T-helper 1 cell (primary cell): ENCODE data around the gene BDKRB1.
"Not testable (repeated sequence)": the region's sequence is repeated elsewhere in the genome, so short reads cannot be mapped to it uniquely, and the experiment has no call there.

Experiments used
- DNase-seq, 5 donors: peaks; one replicate each; pipeline ENCODE4 v3.0.0-alpha.2; 2012 to 2020

BDKRB1 gene

DNA sequence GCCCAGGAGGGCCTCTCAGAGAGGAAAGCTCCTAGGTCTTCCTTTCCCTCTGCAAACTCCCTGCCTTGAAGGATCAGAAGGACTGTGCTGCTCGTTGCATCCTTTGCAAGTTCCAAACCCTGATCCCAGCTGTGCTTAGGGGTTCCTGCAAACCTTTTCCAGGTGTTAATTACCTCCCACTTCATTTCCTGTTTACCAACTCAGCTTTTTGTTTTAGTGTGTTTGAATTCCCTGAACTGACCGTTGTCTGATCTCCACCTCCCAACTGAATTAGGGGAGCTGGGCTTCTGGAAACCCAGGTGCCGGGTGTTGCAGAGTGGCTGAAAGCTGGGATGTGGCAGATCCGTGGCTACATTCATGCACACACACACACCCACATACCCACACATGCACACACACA is 20.6 kb upstream of the BDKRB1 start:
- no peak for DNase-seq

DNA sequence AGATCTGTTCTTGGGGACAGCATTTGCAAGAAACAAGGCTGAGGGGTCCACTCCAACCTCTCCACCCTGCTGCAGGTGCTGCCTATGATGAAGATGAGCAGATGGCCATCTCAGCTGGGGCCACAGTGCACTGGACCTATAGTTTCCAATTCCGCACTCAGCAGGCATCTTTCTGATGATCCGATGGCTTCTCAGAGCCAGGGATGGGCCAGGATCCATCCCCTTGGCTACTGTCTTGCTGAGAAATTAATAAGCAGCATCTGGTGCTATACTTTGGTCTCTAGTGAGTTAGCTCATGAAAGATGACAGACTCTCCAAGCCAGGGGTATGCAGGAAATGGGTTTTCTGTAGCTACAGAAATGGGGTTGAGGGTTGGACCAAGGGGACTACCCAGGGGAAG is 18.4 kb upstream of the BDKRB1 start:
- no peak for DNase-seq

DNA sequence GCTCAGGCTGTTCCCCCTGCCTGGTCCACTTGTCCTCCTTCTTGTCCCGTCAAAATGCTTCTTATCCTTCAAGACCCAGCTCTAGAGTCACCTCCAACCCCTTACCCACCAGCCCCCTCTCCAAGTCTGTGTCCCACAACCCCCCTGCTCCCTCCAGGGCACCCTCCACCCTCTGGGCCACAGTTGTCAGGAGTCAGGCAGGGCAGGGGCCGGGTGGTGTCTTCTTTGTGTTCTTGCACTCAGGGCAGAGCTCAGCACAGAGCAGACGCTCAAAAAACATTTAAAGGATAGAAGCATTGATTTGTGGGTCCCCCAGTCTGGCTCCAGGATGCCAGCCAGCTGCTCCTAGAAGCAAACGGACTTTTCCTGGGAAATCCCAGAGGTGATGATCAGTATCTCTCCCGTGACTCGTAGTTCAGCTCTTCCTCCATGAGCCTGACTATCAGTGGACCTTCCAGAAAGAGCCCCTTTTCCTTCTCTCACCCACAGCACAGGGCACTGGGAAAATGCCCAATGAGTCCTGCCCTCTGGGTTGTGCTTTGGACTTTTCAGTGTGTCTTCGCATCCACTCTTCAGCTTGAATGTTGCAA is 17.2 kb upstream of the BDKRB1 start:
- DNase-seq: no peak

DNA sequence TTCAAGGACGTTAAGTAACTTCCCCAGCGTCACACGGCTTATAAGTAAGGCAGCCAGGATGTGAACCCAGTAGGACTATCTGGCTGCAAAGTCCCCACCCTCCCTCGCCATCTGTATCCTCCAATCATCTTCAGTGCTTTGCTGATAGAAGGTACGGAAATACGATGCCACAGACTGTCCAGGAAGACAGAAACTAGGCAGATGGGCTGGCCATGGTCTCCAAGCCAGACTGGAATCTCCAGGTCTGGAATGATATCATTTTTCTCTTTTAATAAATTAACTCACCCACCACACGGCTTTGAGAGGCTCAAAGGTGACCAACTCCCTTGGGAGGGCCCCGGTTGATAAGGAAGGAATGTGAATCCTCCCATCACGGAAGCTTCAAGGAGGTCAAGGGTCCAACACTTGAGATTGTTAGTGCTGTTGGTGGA is 16.3 kb upstream of the BDKRB1 start:
- no peak for DNase-seq

DNA sequence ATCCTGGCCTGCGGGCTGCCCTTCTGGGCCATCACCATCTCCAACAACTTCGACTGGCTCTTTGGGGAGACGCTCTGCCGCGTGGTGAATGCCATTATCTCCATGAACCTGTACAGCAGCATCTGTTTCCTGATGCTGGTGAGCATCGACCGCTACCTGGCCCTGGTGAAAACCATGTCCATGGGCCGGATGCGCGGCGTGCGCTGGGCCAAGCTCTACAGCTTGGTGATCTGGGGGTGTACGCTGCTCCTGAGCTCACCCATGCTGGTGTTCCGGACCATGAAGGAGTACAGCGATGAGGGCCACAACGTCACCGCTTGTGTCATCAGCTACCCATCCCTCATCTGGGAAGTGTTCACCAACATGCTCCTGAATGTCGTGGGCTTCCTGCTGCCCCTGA is 15.4 kb upstream of the BDKRB1 start:
- no peak for DNase-seq

DNA sequence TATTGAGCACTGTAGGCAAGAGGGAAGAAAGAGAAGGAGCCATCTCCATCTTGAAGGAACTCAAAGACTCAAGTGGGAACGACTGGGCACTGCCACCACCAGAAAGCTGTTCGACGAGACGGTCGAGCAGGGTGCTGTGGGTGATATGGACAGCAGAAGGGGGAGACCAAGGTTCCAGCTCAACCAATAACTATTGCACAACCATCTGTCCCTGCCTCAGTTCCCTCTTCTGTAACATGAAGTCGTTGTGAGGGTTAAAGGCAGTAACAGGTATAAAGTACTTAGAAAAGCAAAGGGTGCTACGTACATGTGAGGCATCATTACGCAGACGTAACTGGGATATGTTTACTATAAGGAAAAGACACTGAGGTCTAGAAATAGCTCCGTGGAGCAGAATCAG is 13.9 kb upstream of the BDKRB1 start:
- DNase-seq: no peak

DNA sequence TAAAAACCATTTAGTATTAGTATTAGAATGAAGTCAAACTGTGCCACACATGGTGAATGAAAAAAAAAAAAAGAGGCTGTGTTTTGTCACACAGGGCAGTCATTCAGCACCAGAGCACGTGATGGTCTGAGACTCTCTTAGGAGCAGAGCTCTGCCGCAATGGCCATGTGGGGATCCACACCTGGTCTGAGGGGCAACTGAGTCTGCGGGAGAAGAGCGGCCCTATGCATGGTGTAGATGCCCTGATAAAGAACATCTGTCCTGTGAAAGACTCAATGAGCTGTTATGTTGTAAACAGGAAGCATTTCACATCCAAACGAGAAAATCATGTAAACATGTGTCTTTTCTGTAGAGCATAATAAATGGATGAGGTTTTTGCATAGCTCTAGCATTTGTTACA is 12.2 kb upstream of the BDKRB1 start:
- no peak for DNase-seq

GRCh38 chr14:96245074-96245473 is 10.9 kb upstream of the BDKRB1 start:
- not testable (repeated sequence) for DNase-seq

DNA sequence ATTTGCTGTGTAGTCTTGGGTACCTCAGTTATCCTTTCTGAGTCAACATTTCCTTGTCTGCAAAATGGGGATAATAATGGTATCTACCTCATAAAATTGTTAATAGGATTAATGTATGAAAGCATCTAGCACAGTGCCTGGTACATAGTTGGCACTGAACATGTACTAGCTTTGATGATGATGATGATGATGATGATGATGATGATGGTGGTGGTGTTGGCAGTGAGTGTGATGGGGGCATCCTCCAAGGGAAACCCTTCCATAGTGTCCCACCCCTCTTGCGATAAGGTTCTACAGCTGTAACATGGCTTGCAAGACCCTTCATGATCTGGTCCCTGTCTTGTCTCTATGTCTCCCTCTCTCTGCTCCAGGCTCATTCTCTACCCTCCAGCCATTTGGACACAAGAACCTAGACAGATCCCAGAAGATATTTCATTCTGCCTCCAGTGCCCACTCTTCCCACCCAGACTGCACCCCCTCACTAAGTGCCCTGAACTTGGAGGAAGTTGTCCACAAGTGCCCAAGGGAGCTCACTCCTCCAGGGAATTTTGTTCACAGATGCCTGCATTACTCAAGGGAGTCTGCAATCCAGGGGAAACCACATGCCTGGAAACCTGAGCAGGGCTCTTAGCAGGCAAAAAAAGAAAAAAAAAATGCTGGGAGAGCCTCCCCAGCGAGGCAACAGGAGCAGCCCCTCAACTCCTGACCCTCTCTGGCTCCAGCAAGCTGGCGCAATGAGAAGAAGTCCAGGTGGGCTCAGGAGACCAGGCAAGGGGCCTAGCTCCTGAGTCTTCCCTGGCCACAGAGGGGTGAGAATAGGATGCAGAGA is 10.1 kb upstream of the BDKRB1 start:
- DNase-seq: no peak

DNA sequence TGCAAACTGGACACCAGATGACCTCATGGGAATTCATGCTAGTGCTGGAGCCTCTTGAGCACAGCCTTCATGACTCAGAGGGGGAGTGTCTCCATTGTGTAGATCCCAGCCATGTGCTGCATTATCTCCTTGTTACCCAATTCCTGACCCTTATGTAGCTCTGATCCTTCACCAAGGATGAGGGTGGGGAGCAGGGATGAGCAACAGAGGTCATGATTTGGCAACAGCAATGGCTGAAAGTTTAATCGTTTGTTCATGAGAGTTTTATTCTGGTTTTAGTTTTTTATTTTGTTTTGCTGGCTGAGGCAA is 9.5 kb upstream of the BDKRB1 start:
- no peak for DNase-seq

DNA sequence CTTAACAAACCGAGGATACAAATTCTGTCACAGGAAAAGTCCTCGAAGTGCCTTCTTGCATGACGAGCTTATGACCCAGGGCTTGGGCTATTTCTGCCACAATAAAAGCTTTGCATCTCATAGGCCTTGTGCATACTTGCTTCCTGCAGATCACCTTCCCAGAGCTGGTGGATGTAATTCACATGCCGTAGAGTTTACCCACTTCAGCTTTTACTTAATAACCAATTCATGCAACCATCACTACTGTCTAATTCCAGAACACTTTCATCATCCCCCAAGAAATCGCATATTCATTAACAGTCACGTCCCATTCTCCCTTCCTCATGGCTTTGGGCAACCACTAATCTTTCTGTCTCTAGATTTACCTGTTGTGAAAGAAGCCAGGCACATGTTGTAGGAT is 9.0 kb upstream of the BDKRB1 start:
- no peak for DNase-seq

- DNase-seq: no peak
These were observed 7.0 kb upstream of the BDKRB1 start for GRCh38 chr14:96249029-96249428.

GRCh38 chr14:96250485-96250884 is 5.5 kb upstream of the BDKRB1 start:
- no peak for DNase-seq

DNA sequence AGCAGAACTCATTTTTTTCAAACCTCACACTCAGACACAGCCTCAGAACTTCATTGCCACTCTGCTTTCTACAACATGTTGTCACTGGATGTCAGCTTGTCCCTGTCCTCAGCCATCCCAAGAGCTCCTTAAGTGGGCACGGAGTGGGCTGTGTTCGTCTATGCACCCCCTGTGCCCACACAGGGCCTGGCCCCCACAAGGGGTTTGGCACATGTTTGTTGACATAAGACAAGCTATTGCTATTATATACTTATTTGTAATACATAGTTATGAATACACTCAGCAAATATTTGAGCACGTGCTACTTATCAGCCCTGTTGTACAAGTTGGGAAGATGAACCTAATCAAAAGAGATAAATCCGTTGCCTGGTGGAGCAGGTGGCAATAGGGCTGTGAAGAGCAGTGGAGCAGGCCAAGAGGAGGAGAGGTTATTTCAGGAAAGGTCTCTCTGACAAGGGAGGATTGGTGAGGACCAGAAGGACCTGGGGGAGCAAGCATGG is 4.3 kb upstream of the BDKRB1 start:
- no peak for DNase-seq

GRCh38 chr14:96252323-96252998 is 3.5 kb upstream of the BDKRB1 start:
- no peak for DNase-seq

DNA sequence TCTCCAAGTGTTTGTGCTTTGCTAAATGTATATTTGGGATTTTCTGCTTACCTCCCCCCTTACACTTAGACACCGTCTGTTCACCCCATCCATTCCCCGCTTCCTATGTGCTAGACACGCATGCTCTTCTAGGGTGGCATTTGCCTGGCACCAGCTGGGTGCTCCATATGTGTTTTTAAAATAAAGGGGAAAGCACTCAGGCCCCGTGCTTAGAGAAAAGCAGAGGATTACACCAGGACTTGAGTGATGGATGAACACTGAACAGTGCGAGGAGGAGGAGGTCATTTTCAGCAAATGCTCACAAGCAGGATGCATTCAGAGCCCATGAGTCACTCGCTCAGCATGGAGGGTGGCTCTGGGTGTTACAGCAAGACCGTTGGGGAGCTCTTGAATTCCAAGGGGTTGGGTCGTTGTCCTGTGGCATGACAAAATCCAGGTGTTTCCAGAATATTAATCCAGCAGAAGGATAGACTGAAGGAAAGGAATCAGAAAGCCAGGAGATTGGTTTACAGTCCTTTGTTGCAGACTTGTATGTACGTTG is 2.9 kb upstream of the BDKRB1 start:
- no peak for DNase-seq

DNA sequence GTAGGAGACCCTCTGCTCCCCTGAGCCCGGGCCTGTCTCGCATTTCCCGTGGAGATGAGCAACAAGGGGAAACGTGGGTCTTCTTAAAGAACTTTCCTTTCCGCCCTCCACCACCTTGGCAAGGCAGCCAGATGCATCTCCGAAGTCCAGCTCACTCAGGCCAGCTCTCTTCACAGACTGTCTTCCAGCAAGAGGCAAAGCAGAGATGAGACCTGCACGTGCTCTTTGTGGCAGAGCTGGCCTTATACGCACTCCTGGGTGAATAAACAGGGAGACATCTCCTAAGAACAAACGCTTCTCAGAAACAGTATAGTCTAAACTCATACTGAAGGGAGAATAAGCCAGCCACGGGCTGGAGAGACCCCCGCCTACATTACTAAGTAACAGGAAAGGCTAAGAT is 1.3 kb upstream of the BDKRB1 start:
- no peak for DNase-seq

DNA sequence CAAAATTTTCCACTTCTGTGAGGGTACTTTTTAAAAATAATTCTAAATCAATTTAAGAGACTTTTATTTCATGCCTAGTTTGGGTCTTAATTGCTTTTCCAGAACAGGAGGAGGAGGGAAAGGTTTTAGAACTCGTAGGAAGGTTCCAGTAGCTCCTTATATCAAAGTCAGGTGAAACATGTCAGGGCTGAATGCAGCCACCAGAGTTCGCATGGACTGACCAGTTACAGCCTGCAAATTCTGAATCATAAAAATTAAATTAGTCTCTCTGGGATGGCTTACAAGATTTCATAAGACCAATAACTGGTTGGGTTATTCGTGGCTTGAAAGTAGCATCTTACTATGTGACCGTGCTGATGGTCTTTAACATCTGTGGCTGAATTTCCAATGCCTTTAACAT is 397 bp downstream of the BDKRB1 start:
- DNase-seq: no peak

DNA sequence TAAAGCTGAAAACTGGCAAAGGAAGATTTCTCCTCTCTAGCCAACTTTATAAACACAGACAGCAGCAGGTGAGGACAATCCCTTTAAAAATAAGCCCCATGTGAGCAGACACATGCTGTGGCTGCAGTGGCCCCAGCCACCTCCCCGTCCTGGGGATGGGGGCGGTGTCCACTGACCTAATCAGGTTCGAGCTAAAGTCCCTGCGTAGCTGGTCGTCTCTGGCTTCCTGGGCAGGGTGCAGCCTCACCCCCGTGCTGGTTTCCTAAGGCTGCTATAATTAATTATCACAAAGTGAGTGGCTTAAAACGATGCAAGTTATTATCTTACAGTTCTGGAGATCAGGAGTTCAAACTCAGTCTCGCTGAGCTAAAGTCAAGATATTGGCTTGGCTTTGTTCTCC is 1.0 kb downstream of the BDKRB1 start:
- no peak for DNase-seq

GRCh38 chr14:96257900-96258299 is 1.9 kb downstream of the BDKRB1 start:
- no peak for DNase-seq

- DNase-seq: no peak
These were observed 4.4 kb downstream of the BDKRB1 start for GRCh38 chr14:96260341-96260821.

GRCh38 chr14:96261053-96261452 is 5.0 kb downstream of the BDKRB1 start:
- no peak for DNase-seq

- no peak for DNase-seq
These were observed 6.0 kb downstream of the BDKRB1 start for GRCh38 chr14:96261772-96262655.
